GM12878 (cell line): ENCODE measurements around the gene PSMD8.

Source experiments
- CHD1 ChIP-seq: IDR thresholded peaks from 2 replicates; pipeline ENCODE4 v1.6.1; 2012; ENCODE audit warnings: low read depth, low read length, improper control_type of control experiment
- CHD4 ChIP-seq: fragments of 200-600 bp; sonication (generic); IDR thresholded peaks from 2 replicates; pipeline ENCODE4 v1.6.1; 2016; ENCODE audit warnings: mild to moderate bottlenecking
- CTCF ChIP-seq, 3 experiments: IDR thresholded peaks in 2 of 3; conservative IDR thresholded peaks in 1 of 3; 2 replicates each; pipeline ENCODE4 v1.5.1; 2011; ENCODE audit warnings: low read depth in 3 of 3, low read length in 3 of 3, mild to moderate bottlenecking in 3 of 3, control low read depth in 2 of 3, moderate library complexity in 2 of 3, inconsistent platforms in 1 of 3, mixed read lengths in 1 of 3; ENCODE audit not compliant: control insufficient read depth in 2 of 3, insufficient read depth in 1 of 3; ENCODE audit errors: extremely low read depth in 1 of 3
- EP300 ChIP-seq, 2 experiments: fragments of 150-350 bp in 1 of 2; IDR thresholded peaks; 2 replicates each; pipeline ENCODE4 v1.6.1; 2011 to 2012; ENCODE audit warnings: low read depth in 2 of 2, low read length in 2 of 2, borderline replicate concordance in 1 of 2, improper control_type of control experiment in 1 of 2, inconsistent platforms in 1 of 2; ENCODE audit not compliant: control insufficient read depth in 1 of 2
- FOXM1 ChIP-seq: IDR thresholded peaks from 2 replicates; pipeline ENCODE4 v1.6.1; 2012; ENCODE audit warnings: low read depth, mild to moderate bottlenecking, inconsistent platforms, low read length, moderate library complexity
- POU2F2 ChIP-seq: IDR thresholded peaks from 3 replicates; pipeline ENCODE4 v1.6.1; 2011; ENCODE audit warnings: low read depth, mild to moderate bottlenecking, low read length, borderline replicate concordance
- SMC3 ChIP-seq: IDR thresholded peaks from 2 replicates; pipeline ENCODE4 v1.6.1; 2011; ENCODE audit warnings: low read length, improper control_type of control experiment, borderline replicate concordance
- SREBF1 ChIP-seq: IDR thresholded peaks from 2 replicates; pipeline ENCODE4 v1.6.1; 2012; ENCODE audit warnings: mild to moderate bottlenecking, low read length
- SRF ChIP-seq, 2 experiments: IDR thresholded peaks; 2 replicates each; pipeline ENCODE4 v1.6.1; 2011; ENCODE audit warnings: low read depth in 2 of 2, low read length in 2 of 2, mild to moderate bottlenecking in 1 of 2, moderate library complexity in 1 of 2
- TAF1 ChIP-seq: IDR thresholded peaks from 2 replicates; pipeline ENCODE4 v1.6.1; 2011; ENCODE audit warnings: mild to moderate bottlenecking, low read depth, low read length, borderline replicate concordance
- USF1 ChIP-seq: IDR thresholded peaks from 2 replicates; pipeline ENCODE4 v1.6.1; 2011; ENCODE audit warnings: borderline replicate concordance, low read depth, mild to moderate bottlenecking, moderate library complexity, mixed read lengths, low read length; ENCODE audit not compliant: insufficient read depth; ENCODE audit errors: extremely low read length
- TF ChIP-seq, protein P1 (sequence below): fragments of 450-650 bp; formaldehyde crosslinking; IDR thresholded peaks from 2 replicates; pipeline ENCODE4 v1.5.0; 2022; ENCODE audit warnings: mild to moderate bottlenecking, missing genetic modification characterization

GRCh38 chr19:38386300-38386970 is 12.1 kb downstream of the PSMD8 start:
- TF ChIP-seq SRF (IDR thresholded peaks at IDR 0.05; ENCODE audit: low read depth in 2 of 2, low read length in 2 of 2) (no peak), SMC3 (no peak), CTCF (IDR thresholded peaks at IDR 0.05 in 2 of 3, conservative IDR thresholded peaks at IDR 0.05 in 1 of 3; ENCODE audit: control insufficient read depth in 2 of 3, extremely low read depth in 1 of 3, insufficient read depth in 1 of 3, low read depth in 3 of 3, low read length in 3 of 3) (no peak), POU2F2 (no peak), TAF1 (no peak), CHD4 (no peak), FOXM1 (no peak), CHD1 (no peak), SREBF1 (no peak), USF1 (no peak), EP300 (IDR thresholded peaks at IDR 0.05; ENCODE audit: borderline replicate concordance in 1 of 2, control insufficient read depth in 1 of 2, low read depth in 2 of 2, low read length in 2 of 2) (no peak)
- TF ChIP-seq, protein P1, sequence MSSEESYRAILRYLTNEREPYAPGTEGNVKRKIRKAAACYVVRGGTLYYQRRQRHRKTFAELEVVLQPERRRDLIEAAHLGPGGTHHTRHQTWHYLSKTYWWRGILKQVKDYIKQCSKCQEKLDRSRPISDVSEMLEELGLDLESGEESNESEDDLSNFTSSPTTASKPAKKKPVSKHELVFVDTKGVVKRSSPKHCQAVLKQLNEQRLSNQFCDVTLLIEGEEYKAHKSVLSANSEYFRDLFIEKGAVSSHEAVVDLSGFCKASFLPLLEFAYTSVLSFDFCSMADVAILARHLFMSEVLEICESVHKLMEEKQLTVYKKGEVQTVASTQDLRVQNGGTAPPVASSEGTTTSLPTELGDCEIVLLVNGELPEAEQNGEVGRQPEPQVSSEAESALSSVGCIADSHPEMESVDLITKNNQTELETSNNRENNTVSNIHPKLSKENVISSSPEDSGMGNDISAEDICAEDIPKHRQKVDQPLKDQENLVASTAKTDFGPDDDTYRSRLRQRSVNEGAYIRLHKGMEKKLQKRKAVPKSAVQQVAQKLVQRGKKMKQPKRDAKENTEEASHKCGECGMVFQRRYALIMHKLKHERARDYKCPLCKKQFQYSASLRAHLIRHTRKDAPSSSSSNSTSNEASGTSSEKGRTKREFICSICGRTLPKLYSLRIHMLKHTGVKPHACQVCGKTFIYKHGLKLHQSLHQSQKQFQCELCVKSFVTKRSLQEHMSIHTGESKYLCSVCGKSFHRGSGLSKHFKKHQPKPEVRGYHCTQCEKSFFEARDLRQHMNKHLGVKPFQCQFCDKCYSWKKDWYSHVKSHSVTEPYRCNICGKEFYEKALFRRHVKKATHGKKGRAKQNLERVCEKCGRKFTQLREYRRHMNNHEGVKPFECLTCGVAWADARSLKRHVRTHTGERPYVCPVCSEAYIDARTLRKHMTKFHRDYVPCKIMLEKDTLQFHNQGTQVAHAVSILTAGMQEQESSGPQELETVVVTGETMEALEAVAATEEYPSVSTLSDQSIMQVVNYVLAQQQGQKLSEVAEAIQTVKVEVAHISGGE: no peak
